Measurements from ENCODE around the gene TNS2.
A peak's percentile ranks its signal among the peaks of the same experiment; 100 is the strongest.
"Not testable (repeated sequence)": the region's sequence is repeated elsewhere in the genome, so short reads cannot be mapped to it uniquely, and the experiment has no call there.

The TNS2 gene

GRCh38 chr12:53006810-53007309 lies 43.0 kb upstream of the TNS2 start:
- TF ChIP-seq, protein P1, sequence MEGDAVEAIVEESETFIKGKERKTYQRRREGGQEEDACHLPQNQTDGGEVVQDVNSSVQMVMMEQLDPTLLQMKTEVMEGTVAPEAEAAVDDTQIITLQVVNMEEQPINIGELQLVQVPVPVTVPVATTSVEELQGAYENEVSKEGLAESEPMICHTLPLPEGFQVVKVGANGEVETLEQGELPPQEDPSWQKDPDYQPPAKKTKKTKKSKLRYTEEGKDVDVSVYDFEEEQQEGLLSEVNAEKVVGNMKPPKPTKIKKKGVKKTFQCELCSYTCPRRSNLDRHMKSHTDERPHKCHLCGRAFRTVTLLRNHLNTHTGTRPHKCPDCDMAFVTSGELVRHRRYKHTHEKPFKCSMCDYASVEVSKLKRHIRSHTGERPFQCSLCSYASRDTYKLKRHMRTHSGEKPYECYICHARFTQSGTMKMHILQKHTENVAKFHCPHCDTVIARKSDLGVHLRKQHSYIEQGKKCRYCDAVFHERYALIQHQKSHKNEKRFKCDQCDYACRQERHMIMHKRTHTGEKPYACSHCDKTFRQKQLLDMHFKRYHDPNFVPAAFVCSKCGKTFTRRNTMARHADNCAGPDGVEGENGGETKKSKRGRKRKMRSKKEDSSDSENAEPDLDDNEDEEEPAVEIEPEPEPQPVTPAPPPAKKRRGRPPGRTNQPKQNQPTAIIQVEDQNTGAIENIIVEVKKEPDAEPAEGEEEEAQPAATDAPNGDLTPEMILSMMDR (IDR thresholded peaks at IDR 0.05; ENCODE audit: low read depth, low read length), result no peak

GRCh38 chr12:53007343-53007742 lies 42.5 kb upstream of the TNS2 start:
- DNase-seq (ENCODE audit: extremely low read depth, low read depth), result no peak

More at GRCh38 chr12:53006810-53007309, 43.0 kb upstream of the TNS2 start:
- DNase-seq (ENCODE audit: extremely low read depth, low read depth), result peak; percentile 30

DNA sequence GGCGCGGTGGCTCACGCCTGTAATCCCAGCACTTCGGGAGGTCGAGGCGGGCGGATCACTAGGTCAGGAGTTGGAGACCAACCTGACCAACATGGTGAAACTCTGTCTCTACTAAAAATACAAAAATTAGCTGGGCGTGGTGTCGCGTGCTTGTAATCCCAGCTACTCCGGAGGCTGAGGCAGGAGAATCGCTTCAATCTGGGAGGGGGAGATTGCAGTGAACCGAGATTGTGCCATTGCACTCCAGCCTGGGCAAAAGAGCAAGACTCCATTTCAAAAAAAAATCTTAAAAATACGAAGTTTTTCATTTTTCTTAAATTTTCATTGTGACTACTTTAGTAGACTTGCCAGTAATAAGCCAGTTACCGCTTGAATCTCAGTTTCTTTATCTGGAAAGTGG lies 41.1 kb upstream of the TNS2 start:
- not testable (repeated sequence) for DNase-seq (ENCODE audit: extremely low read depth, low read depth)

More at GRCh38 chr12:53007343-53007742, 42.5 kb upstream of the TNS2 start:
- TF ChIP-seq, protein P1 (IDR thresholded peaks at IDR 0.05; ENCODE audit: low read depth, low read length), result no peak

DNA sequence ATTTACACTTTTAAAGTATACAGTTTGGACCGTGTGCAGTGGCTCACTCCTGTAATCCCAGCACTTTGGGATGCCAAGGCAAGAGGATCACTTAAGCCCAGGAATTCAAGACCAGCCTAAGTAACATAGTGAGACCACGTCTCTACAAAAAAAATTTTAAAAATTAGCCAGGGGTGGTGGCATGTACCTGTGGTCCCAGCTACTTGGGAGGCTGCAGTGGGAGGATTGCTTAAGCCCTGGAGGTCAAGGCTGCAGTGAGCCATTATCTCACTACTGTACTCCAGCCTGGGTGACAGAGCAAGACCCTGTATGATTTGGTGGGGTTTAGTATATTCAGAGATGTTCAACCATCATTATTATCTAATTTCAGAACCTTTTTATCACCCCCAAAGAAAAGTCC lies 38.9 kb upstream of the TNS2 start:
- DNase-seq (ENCODE audit: extremely low read depth, low read depth), result no peak
- TF ChIP-seq, protein P1 (IDR thresholded peaks at IDR 0.05; ENCODE audit: low read depth, low read length), result no peak

DNA sequence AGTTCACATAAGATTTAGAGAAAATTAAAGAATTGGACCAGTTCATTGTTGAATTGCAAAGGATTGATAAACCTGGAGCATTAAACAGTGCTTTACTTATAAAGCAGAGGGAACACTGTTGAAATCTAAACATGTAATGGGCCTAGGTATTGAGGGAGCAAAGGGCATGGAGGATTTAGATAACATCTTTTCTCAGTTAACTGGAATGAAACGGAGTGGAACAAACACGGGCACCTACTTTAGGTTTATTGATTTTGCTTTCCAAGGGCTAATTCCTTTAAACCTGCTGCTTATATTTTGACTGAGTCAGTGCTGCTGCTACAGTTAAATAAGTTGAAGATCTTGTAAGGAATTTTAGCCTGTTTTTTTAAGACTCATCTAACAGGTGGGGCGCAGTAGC lies 38.0 kb upstream of the TNS2 start:
- no peak for DNase-seq (ENCODE audit: extremely low read depth, low read depth)
- TF ChIP-seq, protein P1 (IDR thresholded peaks at IDR 0.05; ENCODE audit: low read depth, low read length), result no peak

DNA sequence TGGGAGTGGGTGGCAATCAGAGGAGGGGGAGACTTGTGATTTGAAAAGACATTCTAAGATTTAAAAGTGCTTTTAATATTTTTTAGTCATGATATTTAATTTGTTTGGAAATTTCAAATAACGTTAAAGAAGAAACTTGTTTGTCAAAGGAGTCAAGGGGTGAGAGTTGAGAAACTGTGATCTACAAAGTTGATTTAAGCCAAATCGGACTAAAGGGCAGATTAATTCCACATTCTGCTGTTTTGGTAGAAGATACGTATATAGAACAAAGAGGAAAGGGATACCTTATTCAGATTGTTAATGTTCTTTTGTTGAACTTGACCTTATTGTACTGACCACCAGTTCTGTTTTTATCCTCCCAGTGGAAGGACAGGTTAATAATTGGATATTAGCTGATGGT lies 36.9 kb upstream of the TNS2 start:
- DNase-seq (ENCODE audit: extremely low read depth, low read depth), result no peak
- TF ChIP-seq, protein P1 (IDR thresholded peaks at IDR 0.05; ENCODE audit: low read depth, low read length), result no peak

DNA sequence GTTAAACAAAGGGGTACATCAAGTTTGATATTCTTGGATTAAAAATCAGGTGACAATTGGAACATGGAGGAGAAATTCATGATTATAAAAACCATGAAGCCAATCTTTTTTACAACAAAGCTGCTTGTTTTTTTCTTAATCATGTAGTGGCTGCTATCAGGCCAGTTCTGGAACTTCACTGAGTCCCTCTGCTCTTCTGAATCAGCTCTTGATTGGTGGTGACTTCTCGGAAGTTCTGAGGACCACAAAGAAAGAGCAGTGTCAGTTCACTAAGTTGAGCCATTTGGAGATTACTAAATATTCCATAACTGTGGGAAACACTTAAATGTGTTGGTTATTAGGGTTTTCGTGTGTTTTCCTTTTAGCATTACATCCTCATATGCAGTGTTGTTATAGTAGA lies 35.2 kb upstream of the TNS2 start:
- no peak for DNase-seq (ENCODE audit: extremely low read depth, low read depth)
- TF ChIP-seq, protein P1 (IDR thresholded peaks at IDR 0.05; ENCODE audit: low read depth, low read length), result no peak

DNA sequence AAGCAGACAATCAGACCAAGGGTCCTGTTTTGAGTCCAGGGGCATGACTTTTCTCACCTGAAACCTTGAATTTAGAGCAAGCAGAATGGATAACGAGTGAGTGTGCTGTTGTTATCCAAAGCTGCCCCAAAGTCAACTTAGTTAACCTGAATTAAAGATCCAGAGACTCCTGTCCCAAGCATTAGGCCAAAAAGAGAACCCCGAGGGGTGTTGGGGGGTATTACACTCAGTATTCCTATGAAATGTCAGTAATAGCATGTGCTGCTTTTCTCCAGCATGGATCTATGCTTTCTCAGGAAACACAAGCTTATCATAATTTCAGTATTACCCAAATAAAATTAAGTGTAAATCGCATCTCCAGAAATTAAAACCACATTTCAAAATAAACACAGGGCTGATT lies 24.6 kb upstream of the TNS2 start:
- DNase-seq (ENCODE audit: extremely low read depth, low read depth), result no peak
- TF ChIP-seq, protein P1 (IDR thresholded peaks at IDR 0.05; ENCODE audit: low read depth, low read length), result no peak

- DNase-seq (ENCODE audit: extremely low read depth, low read depth), result not testable (repeated sequence)
Measured at GRCh38 chr12:53027014-53027413, 22.9 kb upstream of the TNS2 start.
